Heart right ventricle (tissue), 16 donors: Measurements from ENCODE around the gene ANGPTL4. TPM values are rescaled to one million over a fixed set of nuclear protein-coding genes. Genes with fewer than 3 reads are reported as not detected.
A peak's percentile ranks its signal among the peaks of the same experiment; 100 is the strongest.
"Not testable (repeated sequence)": the region's sequence is repeated elsewhere in the genome, so short reads cannot be mapped to it uniquely, and the experiment has no call there.

Experiments
- ATAC-seq, 8 donors: fragments of 200-7000 bp; cut with Tn5 transposase; one replicate each; pipeline ENCODE4 v1.9.1; 2020; ENCODE audit warnings: mild to moderate bottlenecking in 8 of 8, moderate library complexity in 8 of 8, moderate number of reproducible peaks in 1 of 8
- DNase-seq, 2 donors: peaks; one replicate each; pipeline ENCODE4 v3.0.0-alpha.2; 2020
- H3K27ac ChIP-seq, 10 donors: fragments of 200-600 bp; sonication (generic) in 2 of 10; one replicate each; pipeline versions ENCODE4 v1.5.0 to v1.8.0; 2020 to 2022; ENCODE audit warnings: mild to moderate bottlenecking in 3 of 10
- H3K27me3 ChIP-seq, 7 donors: fragments of 200-600 bp; one replicate each; pipeline ENCODE4 v1.8.0; 2021 to 2022; ENCODE audit warnings: mild to moderate bottlenecking in 2 of 7
- H3K36me3 ChIP-seq, 9 donors: fragments of 200-600 bp; sonication (generic) in 1 of 9; one replicate each; pipeline versions ENCODE4 v1.5.0 to v1.8.0; 2020 to 2022; ENCODE audit warnings: mild to moderate bottlenecking in 2 of 9
- H3K4me1 ChIP-seq, 9 donors: fragments of 200-600 bp; sonication (generic) in 1 of 9; one replicate each; pipeline versions ENCODE4 v1.5.0 to v1.8.0; 2020 to 2022; ENCODE audit warnings: mild to moderate bottlenecking in 4 of 9
- H3K4me3 ChIP-seq, 10 donors: fragments of 200-600 bp; sonication (generic) in 2 of 10; one replicate each; pipeline versions ENCODE4 v1.5.0 to v1.8.0; 2020 to 2022; ENCODE audit warnings: mild to moderate bottlenecking in 7 of 10, moderate library complexity in 2 of 10
- H3K9me3 ChIP-seq, 11 donors: fragments of 200-600 bp in 10 of 11; sonication (generic) in 2 of 11; one replicate each; pipeline versions ENCODE4 v1.5.0 to v1.8.0; 2013 to 2022; ENCODE audit warnings: mild to moderate bottlenecking in 2 of 11, control low read depth in 1 of 11, moderate library complexity in 1 of 11
- WGBS, 2 donors: extraction: QIAGEN DNeasy Blood & Tissue Kit; methylation state at CpG; one replicate each; pipeline ENCODE4 v1.1.7; 2013; ENCODE audit warnings: inconsistent platforms in 1 of 2; 5-methylcytosine and 5-hydroxymethylcytosine counted together
- intact Hi-C, 10 donors: fragments of 100-400 bp; cut with DNase I; formaldehyde crosslinking; loops; one replicate each; pipeline versions ENCODE4 v1.11.1 to v1.14.2; 2022
- polyA plus RNA-seq, 2 donors: library from polyadenylated mRNA; stranded (reverse); fragments of 200-250 nt; gene quantifications; one replicate each; pipeline ENCODE4 v1.2.3, GENCODE V29; 2013
- total RNA-seq, 10 donors: library from RNA; stranded (reverse); fragmentation: NEBNext Ultra II Directional in 3 of 10; extraction: Animal tissue kit (Norgen Biotek cat#: 25700) in 3 of 10; gene quantifications; one replicate each; pipeline versions ENCODE4 v1.2.1 to v1.2.4, GENCODE V29; 2021 to 2023
- TF ChIP-seq, protein P1 (sequence below), 9 donors: fragments of 200-600 bp; sonication (generic) in 2 of 9; IDR thresholded peaks; one replicate each; pipeline versions ENCODE4 v1.5.0 to v1.8.0; 2021 to 2022; ENCODE audit warnings: antibody characterized with exemption in 9 of 9, mild to moderate bottlenecking in 5 of 9, moderate library complexity in 1 of 9
- donor health status: Arrhythmogenic right ventricular cardiomyopathy.
- donor health status: ischemic (EF 13 %, LVEDD 7.1; RV severe dilation, severe dysfunction).
- donor health status: healthy with polysubstance abuse.
- donor health status: DM: no; HTN: yes; CAD: no.
- donor health status: DM: no; HTN: no; CAD: no.
- donor health status: ischemic (EF 25% LVEDD 6.9; RV normal size, moderate dysfunction).
- donor health status: ischemic (EF 25% LVEDD 5.7; RV mildly dilated, moderate dysfunction).
- donor health status: healthy.
- donor health status: DM: yes; HTN: yes; CAD: no.
- donor health status: Ischemic cardiomyopathy.
- donor health status: ischemic (EF 35%, LVEDD 5.7; RV mildly dilated, moderate dysfunction).
- donor health status: nonischemic (EF 11% LVEDD 7.7; RV severe dilation, severe dysfunction).
- donor health status: DM: yes; HTN: yes; CAD: no.
- donor health status: PGD.
- donor health status: ischemic (EF 29% LVEDD 5.4; RV normal size, mild dysfunction).
- donor health status: nonischemic (EF 23%, LVEDD 6.1; RV moderate dilation, normal function).

Gene ANGPTL4
- total and polyA plus RNA-seq, 12 donors, result 1.5 to 154 (median 5.1) TPM

DNA sequence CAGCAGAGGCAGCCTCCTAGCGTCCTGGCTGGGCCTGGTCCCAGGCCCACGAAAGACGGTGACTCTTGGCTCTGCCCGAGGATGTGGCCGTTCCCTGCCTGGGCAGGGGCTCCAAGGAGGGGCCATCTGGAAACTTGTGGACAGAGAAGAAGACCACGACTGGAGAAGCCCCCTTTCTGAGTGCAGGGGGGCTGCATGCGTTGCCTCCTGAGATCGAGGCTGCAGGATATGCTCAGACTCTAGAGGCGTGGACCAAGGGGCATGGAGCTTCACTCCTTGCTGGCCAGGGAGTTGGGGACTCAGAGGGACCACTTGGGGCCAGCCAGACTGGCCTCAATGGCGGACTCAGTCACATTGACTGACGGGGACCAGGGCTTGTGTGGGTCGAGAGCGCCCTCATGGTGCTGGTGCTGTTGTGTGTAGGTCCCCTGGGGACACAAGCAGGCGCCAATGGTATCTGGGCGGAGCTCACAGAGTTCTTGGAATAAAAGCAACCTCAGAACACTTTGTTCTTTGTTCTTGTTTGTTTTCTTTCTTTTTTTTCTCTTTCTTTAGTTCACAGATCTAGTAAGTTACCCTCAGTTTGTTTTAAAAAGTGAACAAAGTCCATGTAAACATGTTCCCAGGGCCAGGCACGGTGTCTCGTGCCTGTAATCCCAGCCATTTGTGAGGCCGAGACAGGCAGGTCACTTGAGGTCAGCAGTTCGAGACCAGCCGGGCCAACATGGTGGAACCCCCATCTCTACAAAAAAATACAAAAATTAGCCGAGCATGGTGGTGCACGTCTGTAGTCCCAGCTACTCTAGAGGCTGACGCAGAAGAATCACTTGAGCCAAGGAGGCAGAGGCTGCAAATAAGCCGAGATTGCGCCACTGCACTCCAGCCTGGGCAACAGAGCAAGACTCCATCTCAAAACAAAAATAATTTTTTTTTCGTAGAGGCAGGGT is 10.2 kb downstream of the ANGPTL4 start:
- Histone ChIP-seq H3K27me3 (no peaks in the 10 kb centered on the region), H3K9me3 (no peaks in the 10 kb centered on the region), H3K4me3 (no peak overlapping the region), H3K27ac (peak overlapping the region in 1 of 10 donors; percentile 52), H3K36me3 (peaks cover 0 to 56% (median 4%) of the 10 kb centered on the region in 9 donors), H3K4me1 (peaks cover 0 to 22% (median under 1%) of the 10 kb centered on the region in 9 donors)
- intact Hi-C loops, result no loop called here
- DNase-seq (no peak), ATAC-seq (peak in 6 of 8 donors; percentile 24 to 60 (median 44))
- WGBS, 2 donors, result 86 to 88% methylated on average over 26 of the region's 26 CpGs
- TF ChIP-seq, protein P1, sequence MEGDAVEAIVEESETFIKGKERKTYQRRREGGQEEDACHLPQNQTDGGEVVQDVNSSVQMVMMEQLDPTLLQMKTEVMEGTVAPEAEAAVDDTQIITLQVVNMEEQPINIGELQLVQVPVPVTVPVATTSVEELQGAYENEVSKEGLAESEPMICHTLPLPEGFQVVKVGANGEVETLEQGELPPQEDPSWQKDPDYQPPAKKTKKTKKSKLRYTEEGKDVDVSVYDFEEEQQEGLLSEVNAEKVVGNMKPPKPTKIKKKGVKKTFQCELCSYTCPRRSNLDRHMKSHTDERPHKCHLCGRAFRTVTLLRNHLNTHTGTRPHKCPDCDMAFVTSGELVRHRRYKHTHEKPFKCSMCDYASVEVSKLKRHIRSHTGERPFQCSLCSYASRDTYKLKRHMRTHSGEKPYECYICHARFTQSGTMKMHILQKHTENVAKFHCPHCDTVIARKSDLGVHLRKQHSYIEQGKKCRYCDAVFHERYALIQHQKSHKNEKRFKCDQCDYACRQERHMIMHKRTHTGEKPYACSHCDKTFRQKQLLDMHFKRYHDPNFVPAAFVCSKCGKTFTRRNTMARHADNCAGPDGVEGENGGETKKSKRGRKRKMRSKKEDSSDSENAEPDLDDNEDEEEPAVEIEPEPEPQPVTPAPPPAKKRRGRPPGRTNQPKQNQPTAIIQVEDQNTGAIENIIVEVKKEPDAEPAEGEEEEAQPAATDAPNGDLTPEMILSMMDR (IDR thresholded peaks at IDR 0.05), result peak in 1 of 9 donors; percentile 8

DNA sequence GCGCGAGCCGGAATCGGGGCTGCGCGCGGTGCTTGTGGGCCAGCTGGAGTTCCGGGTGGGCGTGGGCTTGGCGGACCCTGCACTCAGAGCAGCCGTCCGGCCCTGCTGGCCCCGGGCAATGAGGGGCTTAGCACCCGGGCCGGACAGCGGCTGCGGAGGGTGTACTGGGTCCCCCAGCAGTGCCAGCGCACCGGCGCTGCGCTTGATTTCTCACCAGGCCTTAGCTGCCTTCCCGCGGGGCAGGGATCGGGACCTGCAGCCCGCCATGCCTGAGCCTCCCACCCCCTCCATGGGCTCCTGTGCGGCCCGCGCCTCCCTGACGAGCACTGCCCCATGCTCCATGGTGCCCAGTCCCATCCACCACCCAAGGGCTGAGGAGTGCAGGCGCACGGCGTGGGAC is 11.8 kb downstream of the ANGPTL4 start:
- intact Hi-C loops, DNase-seq, ATAC-seq, H3K27ac ChIP-seq, H3K4me3 ChIP-seq, H3K27me3 ChIP-seq: not testable (repeated sequence)
- Histone ChIP-seq H3K36me3 (peaks cover 0 to 43% (median 4%) of the 10 kb centered on the region in 9 donors), H3K9me3 (peaks cover 0 to 12% (median 0%) of the 10 kb centered on the region in 11 donors), H3K4me1 (peaks cover 0 to 14% (median 0%) of the 10 kb centered on the region in 9 donors)
- WGBS, 2 donors, result 98 to 99% methylated on average over 32 of the region's 32 CpGs

GRCh38 chr19:8376373-8376974 is 12.5 kb downstream of the ANGPTL4 start:
- H3K4me1 ChIP-seq, DNase-seq, H3K27me3 ChIP-seq, ATAC-seq, H3K27ac ChIP-seq, intact Hi-C loops, H3K4me3 ChIP-seq: not testable (repeated sequence)
- 84 to 89% methylated on average over 9 of the region's 10 CpGs for WGBS, 2 donors
- Histone ChIP-seq H3K9me3 (peaks cover 0 to 12% (median 0%) of the 10 kb centered on the region in 11 donors), H3K36me3 (peaks cover 0 to 36% (median 4%) of the 10 kb centered on the region in 9 donors)

DNA sequence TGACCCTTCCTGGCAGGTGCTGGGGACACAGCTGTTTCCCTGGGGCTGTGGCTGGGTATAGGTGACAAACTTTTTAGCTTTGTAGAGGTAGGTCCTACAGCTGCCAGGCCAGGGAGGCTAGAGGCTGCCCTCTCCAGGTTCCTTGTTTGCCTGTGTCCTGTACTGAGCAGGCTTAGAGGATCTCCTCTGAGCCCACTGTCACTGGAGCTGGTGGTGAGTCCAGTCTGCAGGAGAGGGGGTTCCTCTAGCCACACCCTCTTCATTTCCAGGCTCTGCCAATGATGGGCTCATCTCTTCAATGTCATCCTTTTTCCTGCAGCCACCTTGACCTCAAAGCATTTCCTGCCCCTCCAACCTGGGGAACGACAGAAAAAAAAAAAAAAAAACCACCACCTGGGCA is 13.6 kb downstream of the ANGPTL4 start:
- H3K4me1 ChIP-seq, result peaks cover 0 to 6% (median 0%) of the 10 kb centered on the region in 9 donors
- ATAC-seq (peak in 1 of 8 donors; percentile 5), DNase-seq (no peak)
- no peak overlapping the region for H3K27ac ChIP-seq
- WGBS, 2 donors, result 60 to 61% methylated on average over 1 of the region's 1 CpG
- TF ChIP-seq, protein P1 (IDR thresholded peaks at IDR 0.05), result no peak
- H3K27me3 ChIP-seq, result no peaks in the 10 kb centered on the region
- no peak overlapping the region for H3K4me3 ChIP-seq
- H3K36me3 ChIP-seq, result peaks cover 0 to 31% (median 4%) of the 10 kb centered on the region in 9 donors
- intact Hi-C loops, result no loop called here
- H3K9me3 ChIP-seq, result peaks cover 0 to 12% (median 0%) of the 10 kb centered on the region in 11 donors

- not testable (repeated sequence) for H3K4me1 ChIP-seq
These were observed 15.4 kb downstream of the ANGPTL4 start for GRCh38 chr19:8379156-8379891.

DNA sequence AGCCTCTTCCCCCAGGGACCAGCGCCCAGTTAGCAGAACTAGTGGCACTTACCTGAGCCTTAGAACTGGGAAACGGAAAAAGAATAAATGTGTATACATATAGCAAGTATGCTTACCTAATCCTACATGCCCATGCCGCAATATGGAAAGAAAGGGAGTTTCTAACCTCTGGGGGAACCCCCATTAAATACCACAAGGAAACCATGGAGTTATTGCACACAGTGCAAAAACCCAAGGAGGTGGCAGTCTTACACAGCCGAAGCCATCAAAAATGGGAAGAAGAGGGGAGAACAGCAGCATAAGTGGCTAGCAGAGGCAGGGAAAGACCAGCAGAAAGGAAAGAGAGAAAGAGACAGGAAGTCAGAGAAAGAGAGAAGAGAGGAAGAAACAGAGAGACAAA is 20.6 kb downstream of the ANGPTL4 start:
- ATAC-seq, H3K4me3 ChIP-seq, H3K36me3 ChIP-seq, intact Hi-C loops, DNase-seq, H3K9me3 ChIP-seq, H3K27me3 ChIP-seq: not testable (repeated sequence)
- Histone ChIP-seq H3K4me1 (peaks cover 0 to 25% (median 5%) of the 10 kb centered on the region in 9 donors), H3K27ac (peak overlapping the region in 2 of 10 donors; percentile 30 to 40)
- WGBS, 2 donors, result 83 to 94% methylated on average over 4 of the region's 4 CpGs

More at GRCh38 chr19:8379156-8379891, 15.4 kb downstream of the ANGPTL4 start:
- DNase-seq, intact Hi-C loops, H3K27me3 ChIP-seq, H3K4me3 ChIP-seq, ATAC-seq, H3K27ac ChIP-seq: not testable (repeated sequence)
- peaks cover 0 to 12% (median 0%) of the 10 kb centered on the region in 11 donors for H3K9me3 ChIP-seq
- H3K36me3 ChIP-seq, result peaks cover 0 to 15% (median 1%) of the 10 kb centered on the region in 9 donors
- WGBS, 2 donors, result 96 to 97% methylated on average over 13 of the region's 13 CpGs

- 65 to 73% methylated on average over 2 of the region's 2 CpGs for WGBS, 2 donors
- ATAC-seq, H3K36me3 ChIP-seq, intact Hi-C loops, H3K9me3 ChIP-seq, H3K27me3 ChIP-seq, DNase-seq, H3K4me3 ChIP-seq: not testable (repeated sequence)
- Histone ChIP-seq H3K27ac (peak overlapping the region in 3 of 10 donors; percentile 30 to 40 (median 34)), H3K4me1 (peaks cover 0 to 26% (median 5%) of the 10 kb centered on the region in 9 donors)
These were observed 21.1 kb downstream of the ANGPTL4 start for GRCh38 chr19:8385103-8385502.

DNA sequence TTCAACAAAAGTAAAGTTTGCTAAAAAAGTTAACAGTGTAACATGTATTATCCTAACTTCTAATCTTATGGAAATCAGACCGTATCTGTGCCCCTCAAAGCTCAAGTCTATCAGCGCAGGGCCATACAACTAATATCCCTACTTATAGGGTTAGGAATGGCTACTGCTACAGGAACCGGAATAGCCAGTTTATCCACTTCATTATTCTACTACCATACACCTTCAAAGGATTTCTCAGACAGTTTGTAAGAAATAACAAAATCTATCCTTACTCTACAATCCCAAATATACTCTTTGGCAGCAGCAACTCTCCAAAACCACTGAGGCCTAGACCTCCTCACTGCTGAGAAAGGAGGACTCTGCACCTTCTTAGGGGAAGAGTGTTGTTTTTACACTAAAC is 21.6 kb downstream of the ANGPTL4 start:
- H3K36me3 ChIP-seq, H3K9me3 ChIP-seq, intact Hi-C loops, DNase-seq, H3K4me3 ChIP-seq, ATAC-seq, H3K27me3 ChIP-seq: not testable (repeated sequence)
- Histone ChIP-seq H3K4me1 (peaks cover 0 to 26% (median 5%) of the 10 kb centered on the region in 9 donors), H3K27ac (peak overlapping the region in 3 of 10 donors; percentile 8 to 34 (median 30))
- WGBS, 2 donors, result 90 to 94% methylated on average over 3 of the region's 3 CpGs
